GM12878 (cell line): ENCODE measurements around the gene DACH1. TPM values are rescaled to one million over a fixed set of nuclear protein-coding genes. Genes with fewer than 3 reads are reported as not detected.

Experiments used
- ATAC-seq: fragments of 200-7000 bp; cut with Tn5 transposase; 3 replicates; pipeline ENCODE4 v1.9.1; 2020; ENCODE audit warnings: mild to moderate bottlenecking, moderate library complexity
- BruUV-seq: library from RNA; stranded (reverse); fragments of 400-500 nt; replicated peaks from 2 replicates; lab custom pipeline; 2021; lab: Mats Ljungman, UMichigan
- CTCF ChIA-PET: fragments of 300-600 bp; sonication (Branson Sonifier 250); formaldehyde crosslinking; extraction: SDS; loops from one replicate; lab custom pipeline; 2021; ENCODE audit warnings: inconsistent platforms; lab: Yijun Ruan, JAX
- POLR2A ChIA-PET: fragments of 350-600 bp; formaldehyde crosslinking; extraction: SDS; loops from one replicate; lab custom pipeline; 2021; ENCODE audit warnings: inconsistent platforms; lab: Charles Lee
- RAD21 ChIA-PET: fragments of 300-600 bp; sonication (Branson Sonifier 250); formaldehyde crosslinking; loops from one replicate; lab custom pipeline; 2023; ENCODE audit warnings: antibody characterized with exemption; ENCODE audit not compliant: unreplicated experiment; lab: Charles Lee
- SMC1A ChIA-PET: fragments of 300-600 bp; sonication (Branson Sonifier 250); formaldehyde crosslinking; loops from one replicate; lab custom pipeline; 2023; ENCODE audit not compliant: unreplicated experiment, uncharacterized antibody; lab: Charles Lee
- DNase-seq: peaks from one replicate; pipeline ENCODE4 v3.0.0-alpha.2; 2011; ENCODE audit warnings: low read depth, low spot score
- FAIRE-seq: peaks from 3 replicates; lab custom pipeline; 2011; peaks lifted over from hg19 to GRCh38; lab: Jason Lieb, UNC
- H2AFZ ChIP-seq: 2 replicates; pipeline ENCODE4 v1.6.0; 2011; ENCODE audit warnings: low read depth, low read length, control low read depth; ENCODE audit not compliant: control insufficient read depth
- H3K27ac ChIP-seq: 2 replicates; pipeline ENCODE4 v1.5.1; 2011; ENCODE audit warnings: control low read depth; ENCODE audit not compliant: control insufficient read depth, insufficient read depth
- H3K27me3 ChIP-seq, 2 experiments: replicated peaks in 1 of 2; 2 replicates each; pipeline versions ENCODE4 v1.6.0 to v1.6.1; 2011; ENCODE audit warnings: low read length in 1 of 2; ENCODE audit not compliant: control insufficient read depth in 2 of 2, insufficient read depth in 2 of 2
- H3K36me3 ChIP-seq, 2 experiments: 2 replicates each; pipeline ENCODE4 v1.5.1; 2011; ENCODE audit warnings: low read length in 1 of 2; ENCODE audit not compliant: control insufficient read depth in 2 of 2, insufficient read depth in 2 of 2
- H3K4me1 ChIP-seq: 2 replicates; pipeline ENCODE4 v1.6.1; 2011; ENCODE audit warnings: mild to moderate bottlenecking, low read length, moderate library complexity, mixed read lengths; ENCODE audit not compliant: control insufficient read depth, insufficient read depth
- H3K4me2 ChIP-seq: 2 replicates; pipeline ENCODE4 v1.6.0; 2011; ENCODE audit warnings: control low read depth; ENCODE audit not compliant: control insufficient read depth, insufficient read depth
- H3K4me3 ChIP-seq: fragments of 200-600 bp; sonication (generic); 2 replicates; pipeline ENCODE4 v1.5.1; 2016
- H3K79me2 ChIP-seq: 2 replicates; pipeline ENCODE4 v1.6.0; 2011; ENCODE audit warnings: low read length; ENCODE audit not compliant: control insufficient read depth, insufficient read depth
- H3K9ac ChIP-seq: 2 replicates; pipeline ENCODE4 v1.8.0; 2011; ENCODE audit warnings: low read length, control low read depth, mixed read lengths; ENCODE audit not compliant: control insufficient read depth, insufficient read depth
- H3K9me3 ChIP-seq: replicated peaks from 3 replicates; pipeline ENCODE4 v1.5.1; 2011; ENCODE audit warnings: mild to moderate bottlenecking, low read length; ENCODE audit not compliant: control insufficient read depth, insufficient read depth
- H4K20me1 ChIP-seq: 2 replicates; pipeline ENCODE4 v1.6.0; 2011; ENCODE audit not compliant: control insufficient read depth, insufficient read depth
- BRCA1 ChIP-seq: IDR thresholded peaks from 2 replicates; pipeline ENCODE4 v1.6.1; 2011; ENCODE audit warnings: low read depth, low read length, improper control_type of control experiment
- CEBPZ ChIP-seq: fragments of 150-350 bp; IDR thresholded peaks from 2 replicates; pipeline ENCODE4 v1.6.1; 2016; ENCODE audit warnings: low read depth, low read length
- EZH2 ChIP-seq: IDR thresholded peaks from 2 replicates; pipeline ENCODE4 v1.6.1; 2012; ENCODE audit warnings: low read depth, mild to moderate bottlenecking, control low read depth, inconsistent platforms, low read length, borderline replicate concordance; ENCODE audit not compliant: control insufficient read depth
- FOXM1 ChIP-seq: IDR thresholded peaks from 2 replicates; pipeline ENCODE4 v1.6.1; 2012; ENCODE audit warnings: low read depth, mild to moderate bottlenecking, inconsistent platforms, low read length, moderate library complexity
- JUND ChIP-seq: IDR thresholded peaks from 2 replicates; pipeline ENCODE4 v1.6.1; 2012; ENCODE audit warnings: low read depth, mild to moderate bottlenecking, low read length, improper control_type of control experiment, moderate library complexity
- MYC ChIP-seq: IDR thresholded peaks from 2 replicates; pipeline ENCODE4 v1.6.1; 2011; ENCODE audit warnings: mild to moderate bottlenecking, low read length, moderate library complexity, inconsistent platforms; ENCODE audit not compliant: insufficient read depth, insufficient replicate concordance, insufficient read length, severe bottlenecking
- NFXL1 ChIP-seq: fragments of 450-650 bp; IDR thresholded peaks from 2 replicates; pipeline ENCODE4 v1.6.1; 2017; ENCODE audit warnings: antibody characterized with exemption, mild to moderate bottlenecking, borderline replicate concordance
- POU2F2 ChIP-seq: IDR thresholded peaks from 3 replicates; pipeline ENCODE4 v1.6.1; 2011; ENCODE audit warnings: low read depth, mild to moderate bottlenecking, low read length, borderline replicate concordance
- SREBF1 ChIP-seq: IDR thresholded peaks from 2 replicates; pipeline ENCODE4 v1.6.1; 2012; ENCODE audit warnings: mild to moderate bottlenecking, low read length
- YY1 ChIP-seq: IDR thresholded peaks from 2 replicates; pipeline ENCODE4 v1.6.1; 2011; ENCODE audit warnings: low read depth, mild to moderate bottlenecking, low read length
- WGBS: methylation state at CpG from one replicate; pipeline ENCODE4 v1.1.6; 2016; ENCODE audit warnings: low lambda C conversion rate; ENCODE audit not compliant: insufficient replicate concordance, insufficient coverage; ENCODE audit errors: missing lambda C conversion rate; 5-methylcytosine and 5-hydroxymethylcytosine counted together
- in situ Hi-C: fragments of 300-500 bp; cut with MboI; formaldehyde crosslinking; loops from 9 replicates; pipeline ENCODE4 v1.14.3; 2018; ENCODE audit warnings: mixed read lengths
- intact Hi-C: fragments of 100-400 bp; cut with micrococcal nuclease; formaldehyde crosslinking; loops from one replicate; pipeline ENCODE4 v1.14.2; 2022; ENCODE audit not compliant: unreplicated experiment
- polyA plus RNA-seq, 11 experiments: library from polyadenylated mRNA; depleted of rRNA in 4 of 11; unstranded in 6 of 11; stranded (reverse) in 5 of 11; fragments of >200 nt; fragmentation: Nextera tagmentation in 4 of 11; fragmentation: Illumina TruSeq in 1 of 11; extraction: Ambion mirVana in 4 of 11; extraction: Trizol in 1 of 11; gene quantifications; 1 replicate in 1 of 11; 2 replicates in 10 of 11; pipeline versions ENCODE4 v1.2.1 to v1.2.3, GENCODE V29; 2011 to 2016; ENCODE audit warnings: inconsistent platforms in 2 of 11, missing spikeins in 2 of 11, low read depth in 1 of 11
- total RNA-seq, 4 experiments: library from RNA; depleted of rRNA in 3 of 4; stranded (reverse); fragments of >200 nt in 3 of 4; fragmentation: Illumina TruSeq in 1 of 4; extraction: Trizol in 1 of 4; gene quantifications; 2 replicates each; pipeline versions ENCODE4 v1.2.1 to v1.2.3, GENCODE V29; 2013 to 2021
- TF ChIP-seq, protein P1 (sequence below): fragments of 450-650 bp; IDR thresholded peaks from 2 replicates; pipeline ENCODE4 v1.6.1; 2017; ENCODE audit warnings: mild to moderate bottlenecking, low read depth, inconsistent platforms; ENCODE audit not compliant: poor library complexity, severe bottlenecking

Gene DACH1
- total and polyA plus RNA-seq, 10 of the 15 experiments (the other 5 are each of a cell fraction or from before 2014, with no cell fraction given) = 0.05 TPM; not detected in 9

GRCh38 chr13:71456136-71456535 lies 410.9 kb downstream of the DACH1 start (continued):
- TF ChIP-seq POU2F2 (no peak), MYC (no peak), EZH2 (no peak), CEBPZ (no peak), SREBF1 (no peak)
- TF ChIP-seq, protein P1, sequence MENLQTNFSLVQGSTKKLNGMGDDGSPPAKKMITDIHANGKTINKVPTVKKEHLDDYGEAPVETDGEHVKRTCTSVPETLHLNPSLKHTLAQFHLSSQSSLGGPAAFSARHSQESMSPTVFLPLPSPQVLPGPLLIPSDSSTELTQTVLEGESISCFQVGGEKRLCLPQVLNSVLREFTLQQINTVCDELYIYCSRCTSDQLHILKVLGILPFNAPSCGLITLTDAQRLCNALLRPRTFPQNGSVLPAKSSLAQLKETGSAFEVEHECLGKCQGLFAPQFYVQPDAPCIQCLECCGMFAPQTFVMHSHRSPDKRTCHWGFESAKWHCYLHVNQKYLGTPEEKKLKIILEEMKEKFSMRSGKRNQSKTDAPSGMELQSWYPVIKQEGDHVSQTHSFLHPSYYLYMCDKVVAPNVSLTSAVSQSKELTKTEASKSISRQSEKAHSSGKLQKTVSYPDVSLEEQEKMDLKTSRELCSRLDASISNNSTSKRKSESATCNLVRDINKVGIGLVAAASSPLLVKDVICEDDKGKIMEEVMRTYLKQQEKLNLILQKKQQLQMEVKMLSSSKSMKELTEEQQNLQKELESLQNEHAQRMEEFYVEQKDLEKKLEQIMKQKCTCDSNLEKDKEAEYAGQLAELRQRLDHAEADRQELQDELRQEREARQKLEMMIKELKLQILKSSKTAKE = no peak
- TF ChIP-seq, all 136 proteins: peak for 0

- Histone ChIP-seq H2AFZ (no peak overlapping the region), H3K4me2 (no peak overlapping the region), H3K9me3 (no peaks in the 10 kb centered on the region), H3K4me1 (no peaks in the 10 kb centered on the region), H3K27ac (no peak overlapping the region), H4K20me1 (no peaks in the 10 kb centered on the region), H3K79me2 (no peaks in the 10 kb centered on the region), H3K9ac (no peak overlapping the region), H3K36me3 (no peaks in the 10 kb centered on the region), H3K4me3 (no peak overlapping the region), H3K27me3 (no peaks in the 10 kb centered on the region)
- FAIRE-seq (no peak), ATAC-seq (peak; percentile 26; the same call in 2 of the 3 replicates), DNase-seq (no peak)
- TF ChIP-seq FOXM1 (no peak), BRCA1 (no peak), NFXL1 (no peak), JUND (no peak), YY1 (no peak)
- in situ Hi-C loops = no loop called here
- 0% methylated on average over 1 of the region's 1 CpG for WGBS
- ChIA-PET CTCF (no interaction called here), SMC1A (interaction anchor here (1.8 kb wide), 1 partner anchor 12 kb away, joined by 4 read pairs; no protein-coding TSS in a partner anchor), RAD21 (no interaction called here), POLR2A (no interaction called here)
- intact Hi-C loops = no loop called here
- no TSS peak for BruUV-seq
These were observed 412.5 kb downstream of the DACH1 start for GRCh38 chr13:71454509-71454908.
